ENCODE data around the gene PHOSPHO2.

Gene PHOSPHO2

DNA sequence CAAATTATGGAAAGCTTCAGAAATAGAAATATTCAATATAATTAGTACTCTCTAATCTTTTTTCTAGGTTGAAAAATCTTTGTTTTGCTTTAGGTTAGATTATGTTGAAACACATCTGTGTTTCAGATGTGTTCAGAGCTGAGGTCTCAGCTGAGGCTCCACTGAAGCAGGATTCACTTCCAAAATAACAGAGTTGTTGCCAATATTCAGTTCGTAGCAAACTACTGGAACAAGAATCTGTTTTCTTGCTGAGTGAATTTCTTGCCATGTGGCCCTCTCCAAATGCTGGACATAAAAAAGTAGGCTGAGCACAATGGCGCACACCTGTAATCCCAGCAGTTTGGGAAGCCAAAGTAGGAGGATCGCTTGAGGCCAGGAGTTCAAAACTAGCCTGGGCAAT lies 8.7 kb downstream of the PHOSPHO2 start:
- Histone ChIP-seq H2BK12ac (ENCODE audit: low read length) (no peak overlapping the region), H3K4me3 (ENCODE audit: low read length in 2 of 2) (no peak overlapping the region), H2BK120ac (ENCODE audit: low read depth, low read length) (no peak overlapping the region), H3K27ac (replicated peaks; ENCODE audit: low read length) (no peak overlapping the region), H3K18ac (ENCODE audit: low read length) (no peak overlapping the region), H3K4ac (ENCODE audit: low read length) (no peak overlapping the region), H2BK5ac (ENCODE audit: low read length) (no peak overlapping the region), H3K4me2 (ENCODE audit: insufficient read depth, low read length, poor library complexity, severe bottlenecking) (no peak overlapping the region), H2AK5ac (ENCODE audit: low read depth, low read length) (no peak overlapping the region), H3K79me1 (ENCODE audit: low read depth, low read length) (no peaks in the 10 kb centered on the region), H3K23ac (ENCODE audit: low read depth, low read length, poor library complexity) (no peak overlapping the region), H3K9ac (ENCODE audit: low read depth, low read length, poor library complexity) (no peak overlapping the region), H4K91ac (ENCODE audit: low read depth, low read length, poor library complexity) (no peak overlapping the region), H3K9me3 (replicated peaks in 1 of 2; ENCODE audit: control insufficient read depth in 2 of 2, insufficient read depth in 1 of 2, low read depth in 1 of 2, low read length in 2 of 2) (peaks cover 0 to 2% of the 10 kb centered on the region in 2 donors), H3K27me3 (ENCODE audit: control insufficient read depth in 3 of 3, insufficient read depth in 3 of 3, low read depth in 1 of 3, low read length in 3 of 3) (no peaks in the 10 kb centered on the region), H4K8ac (ENCODE audit: low read depth, low read length) (no peak overlapping the region), H2AFZ (ENCODE audit: low read length) (no peak overlapping the region), H3K36me3 (replicated peaks in 1 of 2; ENCODE audit: control insufficient read depth in 2 of 2, insufficient read depth in 2 of 2, low read length in 2 of 2) (peaks cover 4 to 50% of the 10 kb centered on the region in 2 donors), H2BK15ac (ENCODE audit: low read length) (no peak overlapping the region), H3K4me1 (ENCODE audit: control insufficient read depth in 2 of 2, insufficient read depth in 1 of 2, low read depth in 1 of 2, low read length in 2 of 2) (no peaks in the 10 kb centered on the region), H3K14ac (ENCODE audit: low read length) (no peak overlapping the region)
- no CpG with 5 or more reads among the region's 3 CpGs for WGBS, 2 donors (ENCODE audit: extremely low coverage in 2 of 2, insufficient read length in 2 of 2, insufficient replicate concordance in 1 of 2)
- DNase-seq (ENCODE audit: low spot score), result no peak

GRCh38 chr2:169704160-169704708 lies 10.0 kb downstream of the PHOSPHO2 start:
- Histone ChIP-seq H3K4me2 (ENCODE audit: insufficient read depth, low read length, poor library complexity, severe bottlenecking) (no peak overlapping the region), H2AK5ac (ENCODE audit: low read depth, low read length) (no peak overlapping the region), H2BK120ac (ENCODE audit: low read depth, low read length) (no peak overlapping the region), H3K4me3 (ENCODE audit: low read length in 2 of 2) (no peak overlapping the region), H2BK15ac (ENCODE audit: low read length) (no peak overlapping the region), H2BK5ac (ENCODE audit: low read length) (no peak overlapping the region), H4K8ac (ENCODE audit: low read depth, low read length) (no peak overlapping the region), H3K27me3 (ENCODE audit: control insufficient read depth in 3 of 3, insufficient read depth in 3 of 3, low read depth in 1 of 3, low read length in 3 of 3) (no peaks in the 10 kb centered on the region), H2BK12ac (ENCODE audit: low read length) (no peak overlapping the region), H3K79me1 (ENCODE audit: low read depth, low read length) (no peaks in the 10 kb centered on the region), H3K36me3 (replicated peaks in 1 of 2; ENCODE audit: control insufficient read depth in 2 of 2, insufficient read depth in 2 of 2, low read length in 2 of 2) (peaks cover 4 to 38% of the 10 kb centered on the region in 2 donors), H3K23ac (ENCODE audit: low read depth, low read length, poor library complexity) (no peak overlapping the region), H3K18ac (ENCODE audit: low read length) (no peak overlapping the region), H3K9me3 (replicated peaks in 1 of 2; ENCODE audit: control insufficient read depth in 2 of 2, insufficient read depth in 1 of 2, low read depth in 1 of 2, low read length in 2 of 2) (no peaks in the 10 kb centered on the region), H3K14ac (ENCODE audit: low read length) (no peak overlapping the region), H4K91ac (ENCODE audit: low read depth, low read length, poor library complexity) (no peak overlapping the region), H3K4me1 (ENCODE audit: control insufficient read depth in 2 of 2, insufficient read depth in 1 of 2, low read depth in 1 of 2, low read length in 2 of 2) (no peaks in the 10 kb centered on the region), H3K9ac (ENCODE audit: low read depth, low read length, poor library complexity) (no peak overlapping the region), H2AFZ (ENCODE audit: low read length) (no peak overlapping the region), H3K4ac (ENCODE audit: low read length) (no peak overlapping the region), H3K27ac (replicated peaks; ENCODE audit: low read length) (no peak overlapping the region)
- no CpG with 5 or more reads among the region's 1 CpG for WGBS, 2 donors (ENCODE audit: extremely low coverage in 2 of 2, insufficient read length in 2 of 2, insufficient replicate concordance in 1 of 2)
- no peak for DNase-seq (ENCODE audit: low spot score)

- Histone ChIP-seq H3K36me3 (replicated peaks in 1 of 2; ENCODE audit: control insufficient read depth in 2 of 2, insufficient read depth in 2 of 2, low read length in 2 of 2) (peaks cover 6 to 43% of the 10 kb centered on the region in 2 donors), H2BK12ac (ENCODE audit: low read length) (no peak overlapping the region), H3K23ac (ENCODE audit: low read depth, low read length, poor library complexity) (no peak overlapping the region), H3K4me3 (ENCODE audit: low read length in 2 of 2) (no peak overlapping the region), H3K27ac (replicated peaks; ENCODE audit: low read length) (no peak overlapping the region), H3K18ac (ENCODE audit: low read length) (no peak overlapping the region), H3K4me1 (ENCODE audit: control insufficient read depth in 2 of 2, insufficient read depth in 1 of 2, low read depth in 1 of 2, low read length in 2 of 2) (no peaks in the 10 kb centered on the region), H3K14ac (ENCODE audit: low read length) (no peak overlapping the region), H3K9me3 (replicated peaks in 1 of 2; ENCODE audit: control insufficient read depth in 2 of 2, insufficient read depth in 1 of 2, low read depth in 1 of 2, low read length in 2 of 2) (peaks cover 0 to 7% of the 10 kb centered on the region in 2 donors), H4K91ac (ENCODE audit: low read depth, low read length, poor library complexity) (no peak overlapping the region), H4K8ac (ENCODE audit: low read depth, low read length) (no peak overlapping the region), H3K4me2 (ENCODE audit: insufficient read depth, low read length, poor library complexity, severe bottlenecking) (no peak overlapping the region), H2BK15ac (ENCODE audit: low read length) (no peak overlapping the region), H3K79me1 (ENCODE audit: low read depth, low read length) (no peaks in the 10 kb centered on the region), H2AK5ac (ENCODE audit: low read depth, low read length) (no peak overlapping the region), H3K9ac (ENCODE audit: low read depth, low read length, poor library complexity) (no peak overlapping the region), H2AFZ (ENCODE audit: low read length) (no peak overlapping the region), H2BK120ac (ENCODE audit: low read depth, low read length) (no peak overlapping the region), H2BK5ac (ENCODE audit: low read length) (no peak overlapping the region), H3K4ac (ENCODE audit: low read length) (no peak overlapping the region), H3K27me3 (ENCODE audit: control insufficient read depth in 3 of 3, insufficient read depth in 3 of 3, low read depth in 1 of 3, low read length in 3 of 3) (no peaks in the 10 kb centered on the region)
- WGBS, 2 donors (ENCODE audit: extremely low coverage in 2 of 2, insufficient read length in 2 of 2, insufficient replicate concordance in 1 of 2), result no CpG with 5 or more reads among the region's 2 CpGs
- DNase-seq (ENCODE audit: low spot score), result no peak
Observed at GRCh38 chr2:169705927-169706326, 11.7 kb downstream of the PHOSPHO2 start.

GRCh38 chr2:169707626-169708025 lies 13.4 kb downstream of the PHOSPHO2 start:
- Histone ChIP-seq H2BK15ac (ENCODE audit: low read length) (no peak overlapping the region), H3K9me3 (replicated peaks in 1 of 2; ENCODE audit: control insufficient read depth in 2 of 2, insufficient read depth in 1 of 2, low read depth in 1 of 2, low read length in 2 of 2) (peaks cover 2 to 19% of the 10 kb centered on the region in 2 donors), H3K4ac (ENCODE audit: low read length) (no peak overlapping the region), H4K91ac (ENCODE audit: low read depth, low read length, poor library complexity) (no peak overlapping the region), H3K14ac (ENCODE audit: low read length) (no peak overlapping the region), H3K4me2 (ENCODE audit: insufficient read depth, low read length, poor library complexity, severe bottlenecking) (no peak overlapping the region), H4K8ac (ENCODE audit: low read depth, low read length) (no peak overlapping the region), H3K4me3 (ENCODE audit: low read length in 2 of 2) (no peak overlapping the region), H2BK12ac (ENCODE audit: low read length) (no peak overlapping the region), H3K27me3 (ENCODE audit: control insufficient read depth in 3 of 3, insufficient read depth in 3 of 3, low read depth in 1 of 3, low read length in 3 of 3) (no peaks in the 10 kb centered on the region), H3K79me1 (ENCODE audit: low read depth, low read length) (no peaks in the 10 kb centered on the region), H3K9ac (ENCODE audit: low read depth, low read length, poor library complexity) (no peak overlapping the region), H3K27ac (replicated peaks; ENCODE audit: low read length) (no peak overlapping the region), H3K23ac (ENCODE audit: low read depth, low read length, poor library complexity) (no peak overlapping the region), H2BK120ac (ENCODE audit: low read depth, low read length) (no peak overlapping the region), H3K18ac (ENCODE audit: low read length) (no peak overlapping the region), H2AFZ (ENCODE audit: low read length) (no peak overlapping the region), H2AK5ac (ENCODE audit: low read depth, low read length) (no peak overlapping the region), H3K36me3 (replicated peaks in 1 of 2; ENCODE audit: control insufficient read depth in 2 of 2, insufficient read depth in 2 of 2, low read length in 2 of 2) (peaks cover 4 to 27% of the 10 kb centered on the region in 2 donors), H3K4me1 (ENCODE audit: control insufficient read depth in 2 of 2, insufficient read depth in 1 of 2, low read depth in 1 of 2, low read length in 2 of 2) (no peaks in the 10 kb centered on the region), H2BK5ac (ENCODE audit: low read length) (no peak overlapping the region)
- no CpG with 5 or more reads among the region's 2 CpGs for WGBS, 2 donors (ENCODE audit: extremely low coverage in 2 of 2, insufficient read length in 2 of 2, insufficient replicate concordance in 1 of 2)
- DNase-seq (ENCODE audit: low spot score), result no peak
